GM21526 (cell line): ENCODE measurements around the gene ASCL2.

Experiments
- ATAC-seq: cut with Tn5 transposase; IDR thresholded peaks from one replicate; pipeline ENCODE4 v1.9.1; 2021; ENCODE audit warnings: moderate library complexity; ENCODE audit not compliant: unreplicated experiment, low FRiP score

ASCL2 gene

GRCh38 chr11:2309251-2310072 lies 39.1 kb upstream of the ASCL2 start:
- ATAC-seq, result no peak

- ATAC-seq, result no peak
Observed at GRCh38 chr11:2308713-2309112, 38.3 kb upstream of the ASCL2 start.

- no peak for ATAC-seq
Observed at GRCh38 chr11:2307501-2308331, 37.3 kb upstream of the ASCL2 start.

GRCh38 chr11:2306877-2307500 lies 36.6 kb upstream of the ASCL2 start:
- ATAC-seq, result no peak

GRCh38 chr11:2306452-2306823 lies 36.0 kb upstream of the ASCL2 start:
- no peak for ATAC-seq

GRCh38 chr11:2305788-2306451 lies 35.5 kb upstream of the ASCL2 start:
- no peak for ATAC-seq

- no peak for ATAC-seq
Observed at GRCh38 chr11:2305140-2305778, 34.9 kb upstream of the ASCL2 start.

- no peak for ATAC-seq
Observed at GRCh38 chr11:2304506-2305139, 34.2 kb upstream of the ASCL2 start.

GRCh38 chr11:2303627-2304505 lies 33.5 kb upstream of the ASCL2 start:
- no peak for ATAC-seq

GRCh38 chr11:2302896-2303626 lies 32.7 kb upstream of the ASCL2 start:
- no peak for ATAC-seq

- no peak for ATAC-seq
Observed at GRCh38 chr11:2302306-2302895, 32.0 kb upstream of the ASCL2 start.

- ATAC-seq, result no peak
Observed at GRCh38 chr11:2301631-2302305, 31.4 kb upstream of the ASCL2 start, which contains the start of the genes C11orf21 and TSPAN32. Gene C11orf21, minus strand, starts transcription at chr11:2301918. Its CDS starts 110 bp downstream, at chr11:2301808. Gene TSPAN32, plus strand, starts transcription at chr11:2302013. Its CDS starts 137 bp downstream, at chr11:2302150.

- ATAC-seq, result no peak
Observed at GRCh38 chr11:2300936-2301630, 30.7 kb upstream of the ASCL2 start.

- ATAC-seq, result no peak
Observed at GRCh38 chr11:2300290-2300935, 30.0 kb upstream of the ASCL2 start.

GRCh38 chr11:2299773-2300172 lies 29.4 kb upstream of the ASCL2 start:
- no peak for ATAC-seq
